Measurements from ENCODE around the gene BTBD17.

Gene BTBD17

DNA sequence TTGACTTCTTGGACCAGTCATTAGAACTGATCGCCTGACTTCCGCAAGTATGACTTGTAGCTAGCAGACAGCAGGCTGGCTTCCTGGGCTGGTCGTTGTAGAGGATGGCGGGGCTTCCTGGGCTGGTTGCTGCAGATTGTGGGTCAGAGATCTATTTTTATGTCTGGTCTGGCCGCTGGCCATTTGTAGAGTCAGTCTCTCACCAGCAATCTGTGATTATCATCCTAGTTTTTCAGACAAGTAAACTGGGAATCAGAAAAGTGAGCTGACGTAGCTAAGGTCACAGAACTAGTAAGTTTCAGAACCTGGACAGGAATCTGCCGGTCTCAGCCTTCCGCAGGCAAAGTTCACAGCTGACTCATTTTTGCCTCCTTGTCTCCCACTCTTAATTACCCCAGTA lies 24.7 kb upstream of the BTBD17 start:
- DNase-seq, result no peak

DNA sequence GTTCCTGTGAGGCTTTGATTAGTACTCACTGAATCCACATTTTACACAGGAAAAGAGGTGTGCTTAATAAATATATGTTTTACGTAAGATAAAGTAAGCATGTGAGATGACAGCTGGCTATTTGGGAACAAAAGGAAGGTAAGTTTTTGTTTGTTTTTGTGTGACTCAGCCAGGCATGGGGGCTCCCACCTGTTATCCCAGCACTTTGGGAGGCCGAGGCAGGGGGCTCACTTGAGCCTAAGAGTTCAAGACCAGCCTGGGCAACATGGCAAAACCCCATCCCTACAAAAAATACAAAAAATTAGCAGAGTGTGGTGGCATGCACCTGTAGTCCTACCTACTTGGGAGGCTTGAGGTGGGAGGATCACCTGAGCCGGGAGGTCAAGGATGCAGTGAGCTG lies 23.5 kb upstream of the BTBD17 start:
- no peak for DNase-seq

DNA sequence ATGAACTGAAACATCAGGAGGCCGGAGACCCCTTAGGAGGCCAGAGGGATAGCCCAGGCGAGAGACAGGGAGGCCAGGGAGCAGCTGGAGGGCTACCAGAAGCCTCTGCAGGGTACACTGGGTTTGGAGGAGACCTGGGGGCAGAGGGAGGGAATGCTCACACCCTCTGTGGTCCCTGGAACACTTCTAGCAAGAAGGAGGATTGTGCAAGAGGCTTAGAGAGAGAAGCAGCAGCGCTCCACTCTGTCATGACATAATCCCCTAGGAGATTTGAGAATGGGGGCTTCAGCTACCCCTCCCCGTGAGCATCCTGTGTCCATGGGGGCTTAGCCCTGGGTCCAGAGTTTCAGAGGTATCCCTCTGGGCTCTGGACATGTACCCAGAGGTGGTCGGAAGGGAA lies 21.5 kb upstream of the BTBD17 start:
- DNase-seq, result no peak

GRCh38 chr17:74380959-74381808 lies 19.5 kb upstream of the BTBD17 start:
- no peak for DNase-seq

GRCh38 chr17:74380086-74380958 lies 18.7 kb upstream of the BTBD17 start:
- no peak for DNase-seq

- peak; percentile 88 to 90 for DNase-seq
Measured at GRCh38 chr17:74379495-74380085, 17.9 kb upstream of the BTBD17 start.

GRCh38 chr17:74374858-74375257 lies 13.2 kb upstream of the BTBD17 start:
- DNase-seq, result no peak

DNA sequence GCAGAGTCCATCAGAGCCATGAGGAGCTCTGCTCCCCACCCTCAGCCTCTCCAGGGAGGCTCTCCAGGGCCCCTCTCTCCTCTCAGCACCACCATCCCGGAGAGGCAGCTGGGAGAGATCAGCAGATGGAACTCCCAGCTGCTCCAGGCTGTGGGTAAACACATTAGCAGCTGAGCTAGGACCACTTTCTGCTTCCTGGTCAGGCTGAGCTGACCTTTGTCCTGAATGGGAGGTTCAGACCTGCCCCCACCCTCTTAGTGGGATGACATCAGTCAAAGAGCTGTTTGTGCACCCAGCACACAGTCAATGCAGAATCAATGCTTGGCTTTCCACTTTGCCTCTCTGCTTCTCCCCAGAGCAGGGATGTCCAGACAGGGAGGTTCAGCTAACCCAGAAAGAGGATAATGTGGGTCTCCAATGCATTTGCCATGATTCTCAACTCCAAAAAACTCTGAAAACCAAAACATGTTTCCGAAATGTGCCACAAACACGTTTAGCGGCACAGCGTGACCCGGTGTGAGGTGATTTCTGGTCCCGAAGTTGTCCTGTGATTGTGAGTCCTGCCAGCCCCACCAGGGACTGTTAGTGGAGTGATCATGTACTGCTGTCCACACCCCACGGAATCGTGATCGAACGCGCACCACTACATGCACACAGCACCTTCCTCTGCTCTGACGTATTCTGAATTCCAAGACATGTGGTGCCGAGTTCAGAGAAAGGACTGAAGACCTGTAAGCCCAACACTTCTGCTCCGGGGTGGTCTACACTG lies 12.4 kb upstream of the BTBD17 start:
- no peak for DNase-seq

- DNase-seq, result no peak
Measured at GRCh38 chr17:74372426-74372825, 10.8 kb upstream of the BTBD17 start.

DNA sequence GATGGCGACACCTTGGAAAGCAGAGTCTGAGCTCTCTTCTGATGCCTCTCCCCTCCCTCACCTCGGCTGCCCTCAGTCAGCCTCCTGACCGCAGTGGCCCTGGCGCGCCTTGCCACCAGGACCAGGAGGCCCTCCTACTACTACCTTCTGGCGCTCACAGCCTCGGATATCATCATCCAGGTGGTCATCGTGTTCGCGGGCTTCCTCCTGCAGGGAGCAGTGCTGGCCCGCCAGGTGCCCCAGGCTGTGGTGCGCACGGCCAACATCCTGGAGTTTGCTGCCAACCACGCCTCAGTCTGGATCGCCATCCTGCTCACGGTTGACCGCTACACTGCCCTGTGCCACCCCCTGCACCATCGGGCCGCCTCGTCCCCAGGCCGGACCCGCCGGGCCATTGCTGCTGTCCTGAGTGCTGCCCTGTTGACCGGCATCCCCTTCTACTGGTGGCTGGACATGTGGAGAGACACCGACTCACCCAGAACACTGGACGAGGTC lies 10.0 kb upstream of the BTBD17 start:
- no peak for DNase-seq

GRCh38 chr17:74369665-74370490 lies 8.2 kb upstream of the BTBD17 start:
- no peak for DNase-seq

DNA sequence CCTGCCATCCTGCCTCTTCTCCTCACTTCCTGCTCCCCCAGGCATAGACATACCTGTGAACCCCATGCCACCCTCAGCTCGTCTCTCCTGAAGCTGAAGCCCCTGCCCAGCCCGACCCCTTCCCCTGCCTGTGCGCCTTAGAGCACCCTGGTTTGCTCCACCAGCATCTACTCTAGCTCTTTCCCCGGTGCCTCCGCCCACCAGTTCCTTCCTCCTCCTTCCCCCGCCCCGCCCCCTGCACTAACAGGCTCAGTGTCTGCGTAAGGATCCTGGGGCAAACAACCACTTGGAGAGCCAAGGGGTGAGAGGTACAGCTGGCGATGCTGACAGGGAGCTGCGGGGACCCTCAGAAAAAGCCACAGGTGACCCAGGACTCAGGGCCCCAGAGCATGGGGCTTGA lies 7.6 kb upstream of the BTBD17 start:
- DNase-seq, result peak; percentile 64 to 66

DNA sequence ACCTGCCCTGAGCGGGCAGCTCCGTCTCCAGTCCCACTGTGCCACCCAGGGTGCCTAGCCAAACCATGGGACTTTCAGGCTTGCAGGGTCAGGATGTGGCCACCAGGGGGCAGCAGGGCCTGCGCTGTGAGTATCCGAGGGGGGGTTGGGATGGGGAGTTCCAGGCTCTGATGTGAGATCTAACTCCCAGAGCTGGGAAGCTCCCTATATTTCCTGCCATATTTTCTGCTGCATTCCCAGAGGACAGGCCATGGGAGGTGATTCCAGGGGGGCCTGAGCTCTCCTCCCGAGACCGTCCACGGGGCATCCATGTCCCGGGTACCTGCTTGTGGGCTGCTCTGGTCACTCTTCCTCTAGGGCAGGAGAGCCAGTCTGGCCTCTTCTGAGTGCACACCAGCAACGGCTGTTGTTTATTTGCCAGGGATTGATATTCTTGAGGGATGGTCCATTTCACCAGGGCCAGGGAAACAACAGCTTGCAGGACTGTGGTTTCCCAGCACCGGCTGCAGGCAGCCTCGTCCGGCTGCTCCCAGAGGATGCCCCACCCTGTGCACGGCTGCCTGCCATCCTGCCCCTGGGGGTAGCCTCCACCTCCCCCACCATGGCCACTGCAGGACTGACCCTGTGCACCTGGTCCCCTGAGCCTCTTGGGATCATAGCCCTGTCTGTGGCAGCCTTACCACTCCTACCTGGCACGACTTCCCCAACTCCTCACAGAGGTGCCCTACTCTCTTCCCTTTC lies 6.8 kb upstream of the BTBD17 start:
- peak; percentile 69 to 78 for DNase-seq

- DNase-seq, result no peak
Measured at GRCh38 chr17:74367206-74367605, 5.5 kb upstream of the BTBD17 start, which contains the start of gene GPR142. Gene GPR142, plus strand, starts transcription at chr17:74367506. Its CDS starts 2,035 bp downstream, at chr17:74369541.

DNA sequence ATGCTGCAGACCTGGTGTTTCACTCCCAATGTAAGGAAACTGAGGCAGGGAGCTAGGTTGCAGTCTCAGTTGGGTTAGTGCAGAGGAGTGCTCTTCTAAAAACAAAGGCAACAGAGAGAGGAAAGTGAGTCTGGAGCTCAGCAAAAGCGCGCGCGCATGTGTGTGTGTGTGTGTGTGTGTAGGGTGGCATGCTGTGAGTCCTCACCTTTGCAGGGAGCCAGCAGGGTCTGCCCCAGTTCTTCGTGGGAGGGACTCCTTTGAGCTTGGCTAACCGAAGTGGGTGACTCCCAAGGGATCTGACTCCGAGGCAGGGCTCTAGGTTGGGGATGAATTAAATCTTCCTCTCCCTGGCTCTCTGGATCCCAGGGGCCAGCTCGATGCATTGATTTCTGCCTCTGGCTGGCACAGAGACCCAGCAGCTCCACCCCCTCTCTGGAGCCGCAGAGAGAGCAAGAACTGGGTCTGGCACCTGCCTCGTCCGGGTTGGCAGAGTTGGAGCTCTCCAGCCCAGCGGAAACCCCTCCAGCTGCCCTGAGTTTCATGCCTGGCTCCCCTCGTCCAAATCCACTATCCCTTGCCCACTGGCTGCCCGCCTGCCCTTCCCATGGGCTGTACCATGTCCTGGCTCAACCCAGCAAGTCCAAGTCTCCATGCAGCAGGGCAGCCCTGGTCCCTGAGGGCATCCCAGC lies 1.3 kb upstream of the BTBD17 start:
- DNase-seq, result no peak

DNA sequence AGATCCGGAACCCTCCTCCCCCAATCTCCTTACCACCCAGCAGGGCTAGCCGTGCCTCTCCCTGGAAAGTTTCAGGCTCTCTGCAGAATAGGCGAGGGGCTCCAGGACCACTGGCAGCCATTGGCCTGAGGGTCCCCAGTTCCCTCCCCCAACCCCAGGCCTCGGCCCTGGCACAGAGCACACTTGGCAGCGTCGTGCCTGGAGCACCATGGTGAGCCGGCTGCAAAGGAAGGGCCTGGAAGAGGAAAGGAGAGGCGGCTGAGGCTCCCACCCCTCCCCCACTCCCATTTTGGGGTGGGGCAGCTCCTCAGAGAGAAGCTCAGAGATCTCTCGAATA lies 369 bp upstream of the BTBD17 start:
- no peak for DNase-seq

- DNase-seq, result no peak
Measured at GRCh38 chr17:74360899-74361229, 804 bp downstream of the BTBD17 start.

- no peak for DNase-seq
Measured at GRCh38 chr17:74359916-74360315, 1.8 kb downstream of the BTBD17 start.

DNA sequence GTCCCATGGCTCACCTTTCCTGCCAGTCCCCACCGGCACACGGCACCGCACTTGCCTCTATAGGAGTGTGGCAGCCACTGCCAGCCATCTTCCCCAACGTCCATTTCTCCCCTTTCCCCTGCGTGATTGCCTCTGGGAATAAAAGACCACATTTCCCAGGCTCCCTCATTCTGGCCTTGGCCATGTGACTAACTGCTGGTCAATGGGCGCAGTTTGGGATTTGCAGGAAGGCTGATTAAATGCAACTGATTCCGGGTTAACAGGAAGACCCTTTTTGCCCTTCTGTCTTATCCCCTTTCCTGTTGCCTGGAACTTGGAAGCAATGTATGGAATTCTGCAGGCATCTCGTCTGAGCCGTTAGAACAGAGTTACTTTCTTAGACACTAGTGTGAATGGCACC lies 3.0 kb downstream of the BTBD17 start:
- DNase-seq, result no peak

GRCh38 chr17:74357466-74357809 lies 4.2 kb downstream of the BTBD17 start:
- DNase-seq, result no peak
